Transverse colon (tissue), 4 donors: ENCODE results near the gene CIC.

Source experiments
- CTCF ChIP-seq, 5 experiments: fragments of 200-600 bp in 3 of 5; fragments of 450-650 bp in 2 of 5; sonication (generic) in 3 of 5; IDR thresholded peaks; 1 replicate in 2 of 5; 2 replicates in 3 of 5; pipeline ENCODE4 v1.5.1; 2016 to 2017; ENCODE audit warnings: antibody characterized with exemption in 5 of 5, inconsistent platforms in 3 of 5, mild to moderate bottlenecking in 2 of 5, moderate library complexity in 1 of 5
- EP300 ChIP-seq: sonication (generic); formaldehyde crosslinking; IDR thresholded peaks from one replicate; pipeline ENCODE4 v1.6.1; 2017; ENCODE audit warnings: antibody characterized with exemption, low read depth
- POLR2A ChIP-seq: fragments of 450-650 bp; IDR thresholded peaks from one replicate; pipeline ENCODE4 v1.6.1; 2016; ENCODE audit warnings: antibody characterized with exemption, mild to moderate bottlenecking, moderate library complexity
- POLR2AphosphoS5 ChIP-seq, 3 donors: sonication (generic); formaldehyde crosslinking; IDR thresholded peaks; one replicate each; pipeline ENCODE4 v1.6.1; 2016; ENCODE audit warnings: antibody characterized with exemption in 3 of 3

GRCh38 chr19:42274065-42274682 lies 5.1 kb downstream of the CIC start:
- TF ChIP-seq CTCF (IDR thresholded peaks at IDR 0.05), result no peak
- no peak for TF ChIP-seq POLR2AphosphoS5 (IDR thresholded peaks at IDR 0.05)
- no peak for TF ChIP-seq POLR2A
- TF ChIP-seq EP300, result no peak
